Mesothelial cell of epicardium (in vitro differentiated cells): ENCODE measurements around the gene TBC1D16. TPM values are rescaled to one million over a fixed set of nuclear protein-coding genes. Genes with fewer than 3 reads are reported as not detected.

ENCODE experiments used
- DNase-seq, 2 experiments: peaks; one replicate each; pipeline ENCODE4 v3.0.0; 2021; ENCODE audit warnings: low spot score in 2 of 2; ENCODE audit not compliant: unreplicated experiment in 2 of 2
- H3K27ac Mint-ChIP-seq: 2 replicates; pipeline ENCODE4 v1.8.0; 2021; ENCODE audit warnings: mixed read lengths
- H3K27me3 Mint-ChIP-seq: 2 replicates; pipeline ENCODE4 v1.8.0; 2021; ENCODE audit warnings: low read depth, mixed read lengths
- H3K36me3 Mint-ChIP-seq: 2 replicates; pipeline ENCODE4 v1.8.0; 2021; ENCODE audit warnings: mixed read lengths
- H3K4me1 Mint-ChIP-seq: 2 replicates; pipeline ENCODE4 v1.8.0; 2021; ENCODE audit warnings: mixed read lengths
- H3K4me3 Mint-ChIP-seq: 2 replicates; pipeline ENCODE4 v1.8.0; 2021; ENCODE audit warnings: mild to moderate bottlenecking, moderate library complexity, mixed read lengths
- H3K9me3 Mint-ChIP-seq: 2 replicates; pipeline ENCODE4 v1.8.0; 2021; ENCODE audit warnings: mixed read lengths
- total RNA-seq: library from RNA; stranded (reverse); gene quantifications from 3 replicates; pipeline ENCODE4 v1.2.1, GENCODE V29; 2021
- TF ChIP-seq, protein P1 (sequence below): fragments of 200-600 bp; sonication (generic); IDR thresholded peaks from one replicate; pipeline ENCODE4 v1.5.0; 2021; ENCODE audit warnings: antibody characterized with exemption; ENCODE audit not compliant: unreplicated experiment

Gene TBC1D16
- total RNA-seq, 1 donor from 2014 or later, result 76.0 TPM

DNA sequence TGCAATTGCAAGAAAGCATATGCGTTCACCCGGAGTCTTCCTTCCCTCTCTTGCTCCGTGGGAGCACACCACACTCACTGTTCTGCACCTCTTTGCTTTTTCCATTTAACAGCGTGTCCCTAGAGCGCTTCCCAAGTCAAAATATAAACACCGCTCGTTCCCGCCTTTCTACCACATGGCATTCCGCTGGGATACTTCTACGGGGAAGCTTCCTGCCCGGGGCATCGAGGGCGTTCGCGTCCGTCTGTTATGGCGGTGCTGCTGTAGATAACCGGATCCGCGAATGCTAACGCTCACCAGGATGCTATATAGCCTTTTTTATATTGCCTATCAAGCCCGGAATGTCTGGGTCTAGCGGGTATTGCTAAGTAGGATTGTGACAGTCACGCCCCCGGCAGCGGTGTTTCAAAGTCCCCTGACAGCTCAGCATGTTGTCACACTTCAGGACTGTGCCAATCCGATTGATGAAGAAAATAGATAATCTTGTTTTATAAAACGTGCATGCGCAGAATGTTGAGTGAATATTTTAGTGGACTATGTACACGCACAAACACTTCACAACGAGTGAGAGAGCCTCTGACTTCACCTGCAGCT lies 31.8 kb upstream of the TBC1D16 start:
- Mint-ChIP-seq H3K4me3 (no peak overlapping the region), H3K9me3 (no peaks in the 10 kb centered on the region), H3K27me3 (no peaks in the 10 kb centered on the region), H3K4me1 (peaks cover 20% of the 10 kb centered on the region), H3K27ac (no peak overlapping the region), H3K36me3 (peaks cover 4% of the 10 kb centered on the region)
- DNase-seq, result no peak
- TF ChIP-seq, protein P1, sequence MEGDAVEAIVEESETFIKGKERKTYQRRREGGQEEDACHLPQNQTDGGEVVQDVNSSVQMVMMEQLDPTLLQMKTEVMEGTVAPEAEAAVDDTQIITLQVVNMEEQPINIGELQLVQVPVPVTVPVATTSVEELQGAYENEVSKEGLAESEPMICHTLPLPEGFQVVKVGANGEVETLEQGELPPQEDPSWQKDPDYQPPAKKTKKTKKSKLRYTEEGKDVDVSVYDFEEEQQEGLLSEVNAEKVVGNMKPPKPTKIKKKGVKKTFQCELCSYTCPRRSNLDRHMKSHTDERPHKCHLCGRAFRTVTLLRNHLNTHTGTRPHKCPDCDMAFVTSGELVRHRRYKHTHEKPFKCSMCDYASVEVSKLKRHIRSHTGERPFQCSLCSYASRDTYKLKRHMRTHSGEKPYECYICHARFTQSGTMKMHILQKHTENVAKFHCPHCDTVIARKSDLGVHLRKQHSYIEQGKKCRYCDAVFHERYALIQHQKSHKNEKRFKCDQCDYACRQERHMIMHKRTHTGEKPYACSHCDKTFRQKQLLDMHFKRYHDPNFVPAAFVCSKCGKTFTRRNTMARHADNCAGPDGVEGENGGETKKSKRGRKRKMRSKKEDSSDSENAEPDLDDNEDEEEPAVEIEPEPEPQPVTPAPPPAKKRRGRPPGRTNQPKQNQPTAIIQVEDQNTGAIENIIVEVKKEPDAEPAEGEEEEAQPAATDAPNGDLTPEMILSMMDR, result no peak

DNA sequence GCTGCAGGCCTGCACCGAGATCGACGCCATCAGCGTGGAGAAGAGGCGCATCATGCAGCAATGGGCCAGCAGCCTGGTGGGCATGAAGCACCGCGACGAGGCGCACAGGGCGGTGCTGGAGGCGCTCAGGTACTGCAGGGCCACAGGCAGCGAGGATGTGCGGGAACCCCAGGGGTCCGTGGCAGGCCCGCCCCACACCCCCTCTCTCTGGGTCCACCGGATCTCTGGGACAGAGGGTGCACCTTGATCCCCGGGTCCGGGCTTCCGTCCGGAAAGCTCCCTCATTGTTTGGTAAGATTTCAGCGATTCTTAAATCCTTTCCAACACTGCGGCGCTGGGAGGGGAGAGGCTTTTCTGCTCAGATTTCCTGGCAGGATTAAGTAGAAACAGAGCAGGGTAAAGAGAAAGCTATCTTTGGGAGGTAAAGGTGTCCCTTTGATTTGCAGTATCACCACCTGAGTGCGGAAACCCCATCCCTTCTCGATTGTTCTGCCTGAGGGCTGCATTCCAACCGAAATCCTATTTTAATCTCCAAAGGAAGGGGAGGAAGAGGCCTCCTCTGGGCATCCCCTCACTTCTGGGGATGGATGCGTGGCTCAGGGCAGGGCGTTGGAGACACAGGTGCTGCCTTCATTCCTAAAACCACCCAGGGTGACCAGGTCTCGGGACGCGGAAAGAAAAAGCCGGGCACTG lies 30.0 kb upstream of the TBC1D16 start:
- no peak overlapping the region for H3K4me3 Mint-ChIP-seq
- H3K4me1 Mint-ChIP-seq, result peaks cover 17% of the 10 kb centered on the region
- no peak for DNase-seq
- TF ChIP-seq, protein P1, result no peak
- H3K27ac Mint-ChIP-seq, result no peak overlapping the region
- no peaks in the 10 kb centered on the region for H3K27me3 Mint-ChIP-seq
- H3K9me3 Mint-ChIP-seq, result no peaks in the 10 kb centered on the region
- peaks cover 7% of the 10 kb centered on the region for H3K36me3 Mint-ChIP-seq

DNA sequence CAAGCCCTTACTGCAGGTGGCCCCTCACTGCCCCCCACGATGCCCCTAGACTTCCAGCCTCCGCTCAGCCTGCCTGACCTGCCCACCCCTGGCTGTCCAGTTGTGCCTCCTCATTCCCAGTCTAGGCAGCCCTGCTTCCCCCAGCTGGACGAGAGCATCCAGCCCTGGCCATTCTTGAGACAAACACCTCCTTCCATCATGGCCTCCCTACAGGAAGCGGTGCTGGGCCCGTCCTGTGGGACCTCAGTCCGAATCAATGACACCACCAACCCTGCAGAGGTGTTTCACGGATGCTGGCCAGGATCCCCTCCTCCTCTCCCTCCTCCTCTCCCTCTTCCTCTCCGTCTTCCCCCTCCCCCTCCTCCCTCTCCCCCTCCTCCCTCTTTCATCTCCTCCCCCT lies 29.0 kb upstream of the TBC1D16 start:
- H3K4me3 Mint-ChIP-seq, result no peak overlapping the region
- H3K27me3 Mint-ChIP-seq, result no peaks in the 10 kb centered on the region
- H3K27ac Mint-ChIP-seq, result no peak overlapping the region
- peaks cover 16% of the 10 kb centered on the region for H3K4me1 Mint-ChIP-seq
- H3K36me3 Mint-ChIP-seq, result peaks cover 10% of the 10 kb centered on the region
- H3K9me3 Mint-ChIP-seq, result no peaks in the 10 kb centered on the region
- no peak for DNase-seq
- TF ChIP-seq, protein P1, result no peak

DNA sequence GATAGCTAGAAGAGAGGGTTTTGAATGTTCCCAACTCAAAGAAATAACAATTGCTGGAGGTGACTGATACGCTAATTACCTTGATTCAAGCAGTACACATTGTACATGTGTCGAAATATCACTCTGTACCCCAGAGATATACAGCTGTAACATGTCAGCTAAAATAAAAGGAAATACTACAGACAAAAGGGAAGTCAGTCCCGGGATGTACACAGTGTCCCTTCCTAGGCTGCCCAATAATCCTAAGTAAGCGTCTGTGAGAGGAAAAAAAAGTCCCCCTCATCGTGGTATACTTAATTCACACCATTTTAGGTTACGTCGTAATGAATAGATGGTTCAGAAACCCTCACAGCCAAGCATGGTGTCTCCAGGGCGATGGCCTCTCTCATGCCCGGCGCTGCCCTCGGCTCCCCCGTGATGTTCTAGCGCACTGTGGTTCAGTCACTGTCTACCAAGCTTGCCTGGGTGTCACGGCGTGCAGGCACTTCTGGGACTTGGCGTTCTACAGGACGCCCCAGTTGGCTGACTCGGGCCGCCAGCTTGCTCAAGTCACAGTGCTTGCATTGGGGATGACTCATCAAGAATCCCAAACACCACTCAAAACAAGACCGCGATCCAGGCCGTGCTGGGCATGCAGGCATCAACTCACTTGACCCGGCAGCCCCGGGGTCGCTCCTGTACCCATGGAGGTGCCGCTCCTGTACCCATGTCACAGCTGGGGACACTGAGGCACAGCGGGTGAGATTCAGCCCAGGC lies 28.3 kb upstream of the TBC1D16 start:
- TF ChIP-seq, protein P1, result no peak
- peaks cover 10% of the 10 kb centered on the region for H3K36me3 Mint-ChIP-seq
- H3K9me3 Mint-ChIP-seq, result no peaks in the 10 kb centered on the region
- no peaks in the 10 kb centered on the region for H3K27me3 Mint-ChIP-seq
- H3K4me3 Mint-ChIP-seq, result no peak overlapping the region
- DNase-seq, result no peak
- peaks cover 9% of the 10 kb centered on the region for H3K4me1 Mint-ChIP-seq
- H3K27ac Mint-ChIP-seq, result no peak overlapping the region

DNA sequence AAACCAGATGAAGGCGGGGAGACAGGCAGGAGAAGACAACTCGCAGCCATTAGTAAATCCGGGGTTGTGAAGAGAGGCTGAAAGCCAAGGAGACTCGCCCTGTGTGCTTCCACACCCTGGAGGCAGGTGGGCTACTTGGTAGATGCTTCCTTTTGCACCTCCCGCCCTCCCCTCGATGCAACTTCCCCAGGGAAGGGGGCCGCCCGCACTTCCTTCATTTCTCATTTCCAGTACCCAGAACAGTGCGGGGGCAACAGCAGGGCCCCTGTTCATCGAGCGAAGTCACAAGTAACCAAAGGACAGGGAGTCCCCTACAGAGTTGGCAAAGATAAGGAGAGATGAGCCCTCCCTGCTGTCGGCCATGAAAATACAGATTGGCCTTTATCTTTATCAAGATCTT lies 25.7 kb upstream of the TBC1D16 start:
- Mint-ChIP-seq H3K9me3 (no peaks in the 10 kb centered on the region), H3K4me1 (no peaks in the 10 kb centered on the region), H3K36me3 (peaks cover 6% of the 10 kb centered on the region), H3K27ac (no peak overlapping the region), H3K27me3 (no peaks in the 10 kb centered on the region), H3K4me3 (no peak overlapping the region)
- no peak for DNase-seq
- TF ChIP-seq, protein P1, result no peak
